GM12878 (cell line): ENCODE measurements around the gene CA10. TPM values are rescaled to one million over a fixed set of nuclear protein-coding genes. Genes with fewer than 3 reads are reported as not detected.

Experiments used
- ATAC-seq: fragments of 200-7000 bp; cut with Tn5 transposase; 3 replicates; pipeline ENCODE4 v1.9.1; 2020; ENCODE audit warnings: mild to moderate bottlenecking, moderate library complexity
- BruUV-seq: library from RNA; stranded (reverse); fragments of 400-500 nt; replicated peaks from 2 replicates; lab custom pipeline; 2021; lab: Mats Ljungman, UMichigan
- CTCF ChIA-PET: fragments of 300-600 bp; sonication (Branson Sonifier 250); formaldehyde crosslinking; extraction: SDS; loops from one replicate; lab custom pipeline; 2021; ENCODE audit warnings: inconsistent platforms; lab: Yijun Ruan, JAX
- POLR2A ChIA-PET: fragments of 350-600 bp; formaldehyde crosslinking; extraction: SDS; loops from one replicate; lab custom pipeline; 2021; ENCODE audit warnings: inconsistent platforms; lab: Charles Lee
- RAD21 ChIA-PET: fragments of 300-600 bp; sonication (Branson Sonifier 250); formaldehyde crosslinking; loops from one replicate; lab custom pipeline; 2023; ENCODE audit warnings: antibody characterized with exemption; ENCODE audit not compliant: unreplicated experiment; lab: Charles Lee
- SMC1A ChIA-PET: fragments of 300-600 bp; sonication (Branson Sonifier 250); formaldehyde crosslinking; loops from one replicate; lab custom pipeline; 2023; ENCODE audit not compliant: unreplicated experiment, uncharacterized antibody; lab: Charles Lee
- DNase-seq: peaks from one replicate; pipeline ENCODE4 v3.0.0-alpha.2; 2011; ENCODE audit warnings: low read depth, low spot score
- FAIRE-seq: peaks from 3 replicates; lab custom pipeline; 2011; peaks lifted over from hg19 to GRCh38; lab: Jason Lieb, UNC
- H2AFZ ChIP-seq: 2 replicates; pipeline ENCODE4 v1.6.0; 2011; ENCODE audit warnings: low read depth, low read length, control low read depth; ENCODE audit not compliant: control insufficient read depth
- H3K27ac ChIP-seq: 2 replicates; pipeline ENCODE4 v1.5.1; 2011; ENCODE audit warnings: control low read depth; ENCODE audit not compliant: control insufficient read depth, insufficient read depth
- H3K27me3 ChIP-seq, 2 experiments: replicated peaks in 1 of 2; 2 replicates each; pipeline versions ENCODE4 v1.6.0 to v1.6.1; 2011; ENCODE audit warnings: low read length in 1 of 2; ENCODE audit not compliant: control insufficient read depth in 2 of 2, insufficient read depth in 2 of 2
- H3K36me3 ChIP-seq, 2 experiments: 2 replicates each; pipeline ENCODE4 v1.5.1; 2011; ENCODE audit warnings: low read length in 1 of 2; ENCODE audit not compliant: control insufficient read depth in 2 of 2, insufficient read depth in 2 of 2
- H3K4me1 ChIP-seq: 2 replicates; pipeline ENCODE4 v1.6.1; 2011; ENCODE audit warnings: mild to moderate bottlenecking, low read length, moderate library complexity, mixed read lengths; ENCODE audit not compliant: control insufficient read depth, insufficient read depth
- H3K4me2 ChIP-seq: 2 replicates; pipeline ENCODE4 v1.6.0; 2011; ENCODE audit warnings: control low read depth; ENCODE audit not compliant: control insufficient read depth, insufficient read depth
- H3K4me3 ChIP-seq: fragments of 200-600 bp; sonication (generic); 2 replicates; pipeline ENCODE4 v1.5.1; 2016
- H3K79me2 ChIP-seq: 2 replicates; pipeline ENCODE4 v1.6.0; 2011; ENCODE audit warnings: low read length; ENCODE audit not compliant: control insufficient read depth, insufficient read depth
- H3K9ac ChIP-seq: 2 replicates; pipeline ENCODE4 v1.8.0; 2011; ENCODE audit warnings: low read length, control low read depth, mixed read lengths; ENCODE audit not compliant: control insufficient read depth, insufficient read depth
- H3K9me3 ChIP-seq: replicated peaks from 3 replicates; pipeline ENCODE4 v1.5.1; 2011; ENCODE audit warnings: mild to moderate bottlenecking, low read length; ENCODE audit not compliant: control insufficient read depth, insufficient read depth
- H4K20me1 ChIP-seq: 2 replicates; pipeline ENCODE4 v1.6.0; 2011; ENCODE audit not compliant: control insufficient read depth, insufficient read depth
- BMI1 ChIP-seq: fragments of 450-650 bp; IDR thresholded peaks from 2 replicates; pipeline ENCODE4 v1.6.1; 2016; ENCODE audit warnings: mild to moderate bottlenecking, moderate library complexity, borderline replicate concordance
- BRCA1 ChIP-seq: IDR thresholded peaks from 2 replicates; pipeline ENCODE4 v1.6.1; 2011; ENCODE audit warnings: low read depth, low read length, improper control_type of control experiment
- CBX3 ChIP-seq: fragments of 200-600 bp; sonication (generic); IDR thresholded peaks from 2 replicates; pipeline ENCODE4 v1.6.1; 2016; ENCODE audit warnings: low read depth, borderline replicate concordance
- CEBPB ChIP-seq, 2 experiments: fragments of 150-350 bp in 1 of 2; IDR thresholded peaks; 2 replicates each; pipeline ENCODE4 v1.6.1; 2012 to 2014; ENCODE audit warnings: low read depth in 2 of 2, low read length in 2 of 2, borderline replicate concordance in 1 of 2, inconsistent platforms in 1 of 2
- CHD1 ChIP-seq: IDR thresholded peaks from 2 replicates; pipeline ENCODE4 v1.6.1; 2012; ENCODE audit warnings: low read depth, low read length, improper control_type of control experiment
- CHD4 ChIP-seq: fragments of 200-600 bp; sonication (generic); IDR thresholded peaks from 2 replicates; pipeline ENCODE4 v1.6.1; 2016; ENCODE audit warnings: mild to moderate bottlenecking
- CREB1 ChIP-seq: IDR thresholded peaks from 2 replicates; pipeline ENCODE4 v1.6.1; 2012; ENCODE audit warnings: low read depth, mild to moderate bottlenecking, inconsistent platforms
- IRF4 ChIP-seq: IDR thresholded peaks from 2 replicates; pipeline ENCODE4 v1.6.1; 2011; ENCODE audit warnings: low read depth, low read length
- NFYA ChIP-seq: IDR thresholded peaks from 2 replicates; pipeline ENCODE4 v1.6.1; 2011; ENCODE audit warnings: low read depth, mild to moderate bottlenecking, low read length, improper control_type of control experiment, borderline replicate concordance
- NR2C2 ChIP-seq: IDR thresholded peaks from 2 replicates; pipeline ENCODE4 v1.6.1; 2011; ENCODE audit warnings: borderline replicate concordance, low read depth; ENCODE audit not compliant: control insufficient read depth, insufficient read length
- POLR2A ChIP-seq: IDR thresholded peaks from 2 replicates; pipeline ENCODE4 v1.6.1; 2011; ENCODE audit warnings: low read depth, mild to moderate bottlenecking, low read length
- RFX5 ChIP-seq: IDR thresholded peaks from 2 replicates; pipeline ENCODE4 v1.6.1; 2011; ENCODE audit warnings: low read depth, low read length, improper control_type of control experiment
- TAF1 ChIP-seq: IDR thresholded peaks from 2 replicates; pipeline ENCODE4 v1.6.1; 2011; ENCODE audit warnings: mild to moderate bottlenecking, low read depth, low read length, borderline replicate concordance
- TARDBP ChIP-seq: IDR thresholded peaks from 2 replicates; pipeline ENCODE4 v1.6.1; 2016; ENCODE audit warnings: borderline replicate concordance
- ZNF217 ChIP-seq: fragments of 450-650 bp; IDR thresholded peaks from 2 replicates; pipeline ENCODE4 v1.6.1; 2017; ENCODE audit warnings: antibody characterized with exemption, mild to moderate bottlenecking
- WGBS: methylation state at CpG from one replicate; pipeline ENCODE4 v1.1.6; 2016; ENCODE audit warnings: low lambda C conversion rate; ENCODE audit not compliant: insufficient replicate concordance, insufficient coverage; ENCODE audit errors: missing lambda C conversion rate; 5-methylcytosine and 5-hydroxymethylcytosine counted together
- in situ Hi-C: fragments of 300-500 bp; cut with MboI; formaldehyde crosslinking; loops from 9 replicates; pipeline ENCODE4 v1.14.3; 2018; ENCODE audit warnings: mixed read lengths
- intact Hi-C: fragments of 100-400 bp; cut with micrococcal nuclease; formaldehyde crosslinking; loops from one replicate; pipeline ENCODE4 v1.14.2; 2022; ENCODE audit not compliant: unreplicated experiment
- polyA plus RNA-seq, 11 experiments: library from polyadenylated mRNA; depleted of rRNA in 4 of 11; unstranded in 6 of 11; stranded (reverse) in 5 of 11; fragments of >200 nt; fragmentation: Nextera tagmentation in 4 of 11; fragmentation: Illumina TruSeq in 1 of 11; extraction: Ambion mirVana in 4 of 11; extraction: Trizol in 1 of 11; gene quantifications; 1 replicate in 1 of 11; 2 replicates in 10 of 11; pipeline versions ENCODE4 v1.2.1 to v1.2.3, GENCODE V29; 2011 to 2016; ENCODE audit warnings: inconsistent platforms in 2 of 11, missing spikeins in 2 of 11, low read depth in 1 of 11
- total RNA-seq, 4 experiments: library from RNA; depleted of rRNA in 3 of 4; stranded (reverse); fragments of >200 nt in 3 of 4; fragmentation: Illumina TruSeq in 1 of 4; extraction: Trizol in 1 of 4; gene quantifications; 2 replicates each; pipeline versions ENCODE4 v1.2.1 to v1.2.3, GENCODE V29; 2013 to 2021
- TF ChIP-seq, protein P1 (sequence below): fragments of 150-350 bp; IDR thresholded peaks from 2 replicates; pipeline ENCODE4 v1.6.1; 2014; ENCODE audit warnings: mild to moderate bottlenecking, low read depth, low read length
- TF ChIP-seq, protein P2 (sequence below): IDR thresholded peaks from 2 replicates; pipeline ENCODE4 v1.6.1; 2012; ENCODE audit warnings: mild to moderate bottlenecking, low read depth, low read length

CA10 gene
- total and polyA plus RNA-seq, 10 of the 15 experiments (the other 5 are each of a cell fraction or from before 2014, with no cell fraction given) = not detected

DNA sequence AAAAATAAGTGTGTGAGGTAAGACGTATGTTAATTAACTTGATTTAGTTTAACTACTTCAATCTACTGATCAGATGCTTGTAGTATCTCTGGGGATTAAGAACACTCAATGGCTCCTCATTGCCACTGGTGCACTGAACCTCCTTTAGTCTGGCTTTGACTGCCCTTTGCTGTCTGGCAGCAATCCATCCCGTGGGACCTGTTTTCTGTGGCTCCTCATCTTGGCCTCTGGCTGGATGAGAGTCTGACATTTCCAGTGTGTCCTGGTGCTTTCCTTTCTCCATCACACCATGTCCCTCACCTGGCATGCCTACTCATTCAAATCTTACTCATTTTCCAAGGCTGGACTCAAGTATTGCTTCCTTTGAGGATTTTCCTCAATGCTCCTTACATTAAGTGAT is 212.2 kb downstream of the CA10 start:
- no peak overlapping the region for H3K4me2 ChIP-seq
- BruUV-seq = no TSS peak
- ChIA-PET RAD21 (no interaction called here), POLR2A (no interaction called here), SMC1A (no interaction called here), CTCF (no interaction called here)
- no peaks in the 10 kb centered on the region for H3K4me1 ChIP-seq
- WGBS = 0% methylated on average over 2 of the region's 2 CpGs
- H3K27me3 ChIP-seq = no peaks in the 10 kb centered on the region
- FAIRE-seq (no peak), DNase-seq (no peak), ATAC-seq (no peak)
- no peaks in the 10 kb centered on the region for H3K36me3 ChIP-seq
- intact Hi-C loops (no loop called here), in situ Hi-C loops (no loop called here)
- H3K4me3 ChIP-seq = no peak overlapping the region
- no peaks in the 10 kb centered on the region for H3K9me3 ChIP-seq
- H2AFZ ChIP-seq = no peak overlapping the region
- no peaks in the 10 kb centered on the region for H4K20me1 ChIP-seq
- no peak overlapping the region for H3K27ac ChIP-seq
- no peak overlapping the region for H3K9ac ChIP-seq
- no peaks in the 10 kb centered on the region for H3K79me2 ChIP-seq
- TF ChIP-seq CHD4 = no peak
- no peak for TF ChIP-seq CEBPB (IDR thresholded peaks at IDR 0.05; ENCODE audit: borderline replicate concordance in 1 of 2, low read depth in 2 of 2, low read length in 2 of 2)
- no peak for TF ChIP-seq CHD1
- no peak for TF ChIP-seq NFYA
- TF ChIP-seq CREB1 = no peak
- no peak for TF ChIP-seq TAF1
- TF ChIP-seq, protein P1, sequence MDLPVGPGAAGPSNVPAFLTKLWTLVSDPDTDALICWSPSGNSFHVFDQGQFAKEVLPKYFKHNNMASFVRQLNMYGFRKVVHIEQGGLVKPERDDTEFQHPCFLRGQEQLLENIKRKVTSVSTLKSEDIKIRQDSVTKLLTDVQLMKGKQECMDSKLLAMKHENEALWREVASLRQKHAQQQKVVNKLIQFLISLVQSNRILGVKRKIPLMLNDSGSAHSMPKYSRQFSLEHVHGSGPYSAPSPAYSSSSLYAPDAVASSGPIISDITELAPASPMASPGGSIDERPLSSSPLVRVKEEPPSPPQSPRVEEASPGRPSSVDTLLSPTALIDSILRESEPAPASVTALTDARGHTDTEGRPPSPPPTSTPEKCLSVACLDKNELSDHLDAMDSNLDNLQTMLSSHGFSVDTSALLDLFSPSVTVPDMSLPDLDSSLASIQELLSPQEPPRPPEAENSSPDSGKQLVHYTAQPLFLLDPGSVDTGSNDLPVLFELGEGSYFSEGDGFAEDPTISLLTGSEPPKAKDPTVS = no peak
- TF ChIP-seq POLR2A = no peak
- TF ChIP-seq ZNF217 = no peak
- TF ChIP-seq RFX5 = no peak
- no peak for TF ChIP-seq BMI1
- no peak for TF ChIP-seq NR2C2
- TF ChIP-seq IRF4 = no peak
- TF ChIP-seq, protein P2, sequence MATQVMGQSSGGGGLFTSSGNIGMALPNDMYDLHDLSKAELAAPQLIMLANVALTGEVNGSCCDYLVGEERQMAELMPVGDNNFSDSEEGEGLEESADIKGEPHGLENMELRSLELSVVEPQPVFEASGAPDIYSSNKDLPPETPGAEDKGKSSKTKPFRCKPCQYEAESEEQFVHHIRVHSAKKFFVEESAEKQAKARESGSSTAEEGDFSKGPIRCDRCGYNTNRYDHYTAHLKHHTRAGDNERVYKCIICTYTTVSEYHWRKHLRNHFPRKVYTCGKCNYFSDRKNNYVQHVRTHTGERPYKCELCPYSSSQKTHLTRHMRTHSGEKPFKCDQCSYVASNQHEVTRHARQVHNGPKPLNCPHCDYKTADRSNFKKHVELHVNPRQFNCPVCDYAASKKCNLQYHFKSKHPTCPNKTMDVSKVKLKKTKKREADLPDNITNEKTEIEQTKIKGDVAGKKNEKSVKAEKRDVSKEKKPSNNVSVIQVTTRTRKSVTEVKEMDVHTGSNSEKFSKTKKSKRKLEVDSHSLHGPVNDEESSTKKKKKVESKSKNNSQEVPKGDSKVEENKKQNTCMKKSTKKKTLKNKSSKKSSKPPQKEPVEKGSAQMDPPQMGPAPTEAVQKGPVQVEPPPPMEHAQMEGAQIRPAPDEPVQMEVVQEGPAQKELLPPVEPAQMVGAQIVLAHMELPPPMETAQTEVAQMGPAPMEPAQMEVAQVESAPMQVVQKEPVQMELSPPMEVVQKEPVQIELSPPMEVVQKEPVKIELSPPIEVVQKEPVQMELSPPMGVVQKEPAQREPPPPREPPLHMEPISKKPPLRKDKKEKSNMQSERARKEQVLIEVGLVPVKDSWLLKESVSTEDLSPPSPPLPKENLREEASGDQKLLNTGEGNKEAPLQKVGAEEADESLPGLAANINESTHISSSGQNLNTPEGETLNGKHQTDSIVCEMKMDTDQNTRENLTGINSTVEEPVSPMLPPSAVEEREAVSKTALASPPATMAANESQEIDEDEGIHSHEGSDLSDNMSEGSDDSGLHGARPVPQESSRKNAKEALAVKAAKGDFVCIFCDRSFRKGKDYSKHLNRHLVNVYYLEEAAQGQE = no peak
- TF ChIP-seq BRCA1 = no peak
- no peak for TF ChIP-seq TARDBP
- TF ChIP-seq CBX3 = no peak
